Naive thymus-derived CD8-positive, alpha-beta T cell (primary cell): ENCODE data around the gene SIK3. TPM values are rescaled to one million over a fixed set of nuclear protein-coding genes. Genes with fewer than 3 reads are reported as not detected.
"Not testable (repeated sequence)": the region's sequence is repeated elsewhere in the genome, so short reads cannot be mapped to it uniquely, and the experiment has no call there.

Source experiments
- ATAC-seq, 2 donors: fragments of 150-1000 bp; cut with Tn5 transposase in 1 of 2; sonication (Bioruptor Pico), chemical (Tn5 transposase) in 1 of 2; 1 replicate in 1 of 2; 2 replicates in 1 of 2; pipeline ENCODE4 v1.10.0; 2021; ENCODE audit warnings: mild to moderate bottlenecking in 2 of 2, moderate library complexity in 2 of 2
- POLR2A ChIA-PET: fragments of 350-600 bp; sonication (Branson Sonifier 250); formaldehyde crosslinking; loops from one replicate; lab custom pipeline; 2021; ENCODE audit warnings: antibody characterized with exemption; lab: Charles Lee
- DNase-seq, 10 donors: peaks; one replicate each; pipeline versions ENCODE4 v3.0.0 to v3.0.0-alpha.2; 2020 to 2022
- H3K27ac Mint-ChIP-seq, 10 donors: one replicate each; pipeline ENCODE4 v1.8.0; 2020 to 2022; ENCODE audit warnings: mild to moderate bottlenecking in 10 of 10, mixed read lengths in 10 of 10, moderate library complexity in 4 of 10, inconsistent platforms in 1 of 10
- H3K27me3 Mint-ChIP-seq, 5 donors: one replicate each; pipeline ENCODE4 v1.8.0; 2021 to 2022; ENCODE audit warnings: mixed read lengths in 5 of 5
- H3K36me3 Mint-ChIP-seq, 3 donors: one replicate each; pipeline ENCODE4 v1.8.0; 2020 to 2022; ENCODE audit warnings: mixed read lengths in 3 of 3, mild to moderate bottlenecking in 2 of 3, inconsistent platforms in 1 of 3
- H3K4me1 Mint-ChIP-seq, 4 donors: one replicate each; pipeline ENCODE4 v1.8.0; 2021 to 2022; ENCODE audit warnings: mixed read lengths in 4 of 4
- H3K4me3 Mint-ChIP-seq, 10 donors: one replicate each; pipeline ENCODE4 v1.8.0; 2020 to 2022; ENCODE audit warnings: mild to moderate bottlenecking in 10 of 10, mixed read lengths in 10 of 10, moderate library complexity in 6 of 10, inconsistent platforms in 1 of 10
- H3K9me3 Mint-ChIP-seq, 9 donors: one replicate each; pipeline ENCODE4 v1.8.0; 2020 to 2022; ENCODE audit warnings: mixed read lengths in 9 of 9, mild to moderate bottlenecking in 3 of 9, inconsistent platforms in 1 of 9, moderate library complexity in 1 of 9
- polyA plus RNA-seq, 3 donors: library from polyadenylated mRNA; unstranded; fragments of 300-500 nt; fragmentation: Illumina TruSeq; gene quantifications; one replicate each; pipeline ENCODE4 v1.2.3, GENCODE V29; 2021
- total RNA-seq, 8 experiments: library from RNA in 2 of 8; stranded (reverse) in 2 of 8; gene quantifications; one replicate each; pipeline ENCODE4 v1.2.3 and lab custom pipeline; 2021 to 2026

The SIK3 gene
- total and polyA plus RNA-seq, 5 experiments from 2014 or later, result 14.1 to 69.2 (median 16.2) TPM

- H3K4me3 Mint-ChIP-seq, H3K36me3 Mint-ChIP-seq, H3K9me3 Mint-ChIP-seq, H3K27me3 Mint-ChIP-seq, H3K27ac Mint-ChIP-seq, H3K4me1 Mint-ChIP-seq, DNase-seq, ATAC-seq: not testable (repeated sequence)
- POLR2A ChIA-PET, result interaction anchor here (0.6 kb wide), 1 partner anchor 233 kb away, joined by 3 read pairs; no protein-coding TSS in a partner anchor
These were observed 32.2 kb upstream of the SIK3 start for GRCh38 chr11:117130396-117130795.

- ATAC-seq (no peak), DNase-seq (no peak)
- no peak overlapping the region for H3K27ac Mint-ChIP-seq
- H3K27me3 Mint-ChIP-seq, result peaks cover 0 to 3% (median 0%) of the 10 kb centered on the region in 5 donors
- POLR2A ChIA-PET, result interaction anchor here (0.7 to 1.0 kb wide), 2 partner anchors 18 to 86 kb away, joined by 4 to 7 read pairs; no protein-coding TSS in a partner anchor
- H3K4me3 Mint-ChIP-seq, result no peak overlapping the region
- H3K9me3 Mint-ChIP-seq, result no peaks in the 10 kb centered on the region
- H3K36me3 Mint-ChIP-seq, result no peaks in the 10 kb centered on the region
- peaks cover 0 to 4% (median 0%) of the 10 kb centered on the region in 4 donors for H3K4me1 Mint-ChIP-seq
These were observed 30.1 kb upstream of the SIK3 start for GRCh38 chr11:117128289-117128688.

GRCh38 chr11:117127171-117127901 lies 29.1 kb upstream of the SIK3 start:
- DNase-seq, result no peak
- POLR2A ChIA-PET, result interaction anchor here (0.7 kb wide), 1 partner anchor 94 kb away, joined by 3 read pairs; no protein-coding TSS in a partner anchor
- no peaks in the 10 kb centered on the region for H3K4me1 Mint-ChIP-seq
- no peak for ATAC-seq
- no peak overlapping the region for H3K4me3 Mint-ChIP-seq
- H3K27ac Mint-ChIP-seq, result peak overlapping the region in 1 of 10 donors; percentile 23
- no peaks in the 10 kb centered on the region for H3K9me3 Mint-ChIP-seq
- peaks cover 0 to 3% (median 0%) of the 10 kb centered on the region in 5 donors for H3K27me3 Mint-ChIP-seq
- H3K36me3 Mint-ChIP-seq, result no peaks in the 10 kb centered on the region

- no peak overlapping the region for H3K4me3 Mint-ChIP-seq
- H3K9me3 Mint-ChIP-seq, result no peaks in the 10 kb centered on the region
- no peaks in the 10 kb centered on the region for H3K36me3 Mint-ChIP-seq
- ATAC-seq (no peak), DNase-seq (no peak)
- POLR2A ChIA-PET, result no interaction called here
- H3K27ac Mint-ChIP-seq, result peak overlapping the region in 1 of 10 donors; percentile 34
- H3K27me3 Mint-ChIP-seq, result peaks cover 0 to 3% (median 0%) of the 10 kb centered on the region in 5 donors
- H3K4me1 Mint-ChIP-seq, result no peaks in the 10 kb centered on the region
These were observed 28.2 kb upstream of the SIK3 start for GRCh38 chr11:117126223-117126965.

GRCh38 chr11:117122556-117122955 lies 24.3 kb upstream of the SIK3 start:
- no peak for DNase-seq
- ATAC-seq, result no peak
- no peak overlapping the region for H3K27ac Mint-ChIP-seq
- H3K9me3 Mint-ChIP-seq, result no peaks in the 10 kb centered on the region
- POLR2A ChIA-PET, result no interaction called here
- no peak overlapping the region for H3K4me3 Mint-ChIP-seq
- no peaks in the 10 kb centered on the region for H3K4me1 Mint-ChIP-seq
- H3K27me3 Mint-ChIP-seq, result peaks cover 0 to 1% (median 0%) of the 10 kb centered on the region in 5 donors
- H3K36me3 Mint-ChIP-seq, result no peaks in the 10 kb centered on the region

- ATAC-seq, result no peak
- no peak overlapping the region for H3K4me3 Mint-ChIP-seq
- no peaks in the 10 kb centered on the region for H3K4me1 Mint-ChIP-seq
- POLR2A ChIA-PET, result no interaction called here
- peaks cover 0 to 1% (median 0%) of the 10 kb centered on the region in 5 donors for H3K27me3 Mint-ChIP-seq
- no peak overlapping the region for H3K27ac Mint-ChIP-seq
- H3K9me3 Mint-ChIP-seq, result no peaks in the 10 kb centered on the region
- DNase-seq, result no peak
- no peaks in the 10 kb centered on the region for H3K36me3 Mint-ChIP-seq
These were observed 22.9 kb upstream of the SIK3 start for GRCh38 chr11:117121176-117121575.

GRCh38 chr11:117117681-117118080 lies 19.5 kb upstream of the SIK3 start:
- Mint-ChIP-seq H3K4me3 (no peak overlapping the region), H3K4me1 (no peaks in the 10 kb centered on the region), H3K9me3 (no peaks in the 10 kb centered on the region), H3K27me3 (no peaks in the 10 kb centered on the region), H3K27ac (no peak overlapping the region), H3K36me3 (no peaks in the 10 kb centered on the region)
- POLR2A ChIA-PET, result no interaction called here
- no peak for DNase-seq
- no peak for ATAC-seq

- H3K36me3 Mint-ChIP-seq, ATAC-seq, POLR2A ChIA-PET, DNase-seq, H3K27ac Mint-ChIP-seq, H3K4me1 Mint-ChIP-seq, H3K27me3 Mint-ChIP-seq, H3K4me3 Mint-ChIP-seq, H3K9me3 Mint-ChIP-seq: not testable (repeated sequence)
These were observed 14.7 kb upstream of the SIK3 start for GRCh38 chr11:117112939-117113338.

- DNase-seq, H3K27ac Mint-ChIP-seq, H3K27me3 Mint-ChIP-seq, H3K36me3 Mint-ChIP-seq, H3K4me3 Mint-ChIP-seq, H3K9me3 Mint-ChIP-seq, H3K4me1 Mint-ChIP-seq, POLR2A ChIA-PET, ATAC-seq: not testable (repeated sequence)
These were observed 14.3 kb upstream of the SIK3 start for GRCh38 chr11:117112497-117112896.

GRCh38 chr11:117110294-117110950 lies 12.2 kb upstream of the SIK3 start:
- peaks cover 0 to 3% (median 0%) of the 10 kb centered on the region in 4 donors for H3K4me1 Mint-ChIP-seq
- DNase-seq (no peak), ATAC-seq (no peak)
- H3K36me3 Mint-ChIP-seq, result no peaks in the 10 kb centered on the region
- H3K4me3 Mint-ChIP-seq, result no peak overlapping the region
- no peaks in the 10 kb centered on the region for H3K9me3 Mint-ChIP-seq
- H3K27ac Mint-ChIP-seq, result no peak overlapping the region
- H3K27me3 Mint-ChIP-seq, result peaks cover 0 to 1% (median 0%) of the 10 kb centered on the region in 5 donors
- POLR2A ChIA-PET, result no interaction called here

- Mint-ChIP-seq H3K27ac (no peak overlapping the region), H3K36me3 (no peaks in the 10 kb centered on the region), H3K4me1 (peaks cover 0 to 3% (median 0%) of the 10 kb centered on the region in 4 donors), H3K4me3 (no peak overlapping the region), H3K9me3 (no peaks in the 10 kb centered on the region), H3K27me3 (peaks cover 0 to 1% (median 0%) of the 10 kb centered on the region in 5 donors)
- no peak for DNase-seq
- no peak for ATAC-seq
- POLR2A ChIA-PET, result no interaction called here
These were observed 9.7 kb upstream of the SIK3 start for GRCh38 chr11:117107701-117108590.

GRCh38 chr11:117100556-117100955 lies 2.3 kb upstream of the SIK3 start:
- Mint-ChIP-seq H3K27ac (peak overlapping the region in 9 of 10 donors; percentile 24 to 100 (median 98)), H3K27me3 (no peaks in the 10 kb centered on the region), H3K4me3 (peak overlapping the region in 4 of 10 donors; percentile 8 to 57 (median 26)), H3K36me3 (no peaks in the 10 kb centered on the region), H3K4me1 (peaks cover 24 to 41% (median 34%) of the 10 kb centered on the region in 4 donors), H3K9me3 (no peaks in the 10 kb centered on the region)
- POLR2A ChIA-PET, result no interaction called here
- DNase-seq (no peak), ATAC-seq (no peak)
